Stimulated activated CD4-positive, alpha-beta T cell treated with anti-CD3 and anti-CD28 coated beads, Interleukin-4, amount 100 ng/mL, for 48 hours (primary cell): ENCODE data around the gene RAMP1.
A peak's percentile ranks its signal among the peaks of the same experiment; 100 is the strongest.
"Not testable (repeated sequence)": the region's sequence is repeated elsewhere in the genome, so short reads cannot be mapped to it uniquely, and the experiment has no call there.

ENCODE experiments used
- DNase-seq, 2 donors: peaks; one replicate each; pipeline ENCODE4 v3.0.0-alpha.2; 2020; ENCODE audit warnings: low read depth in 2 of 2

RAMP1 gene

DNA sequence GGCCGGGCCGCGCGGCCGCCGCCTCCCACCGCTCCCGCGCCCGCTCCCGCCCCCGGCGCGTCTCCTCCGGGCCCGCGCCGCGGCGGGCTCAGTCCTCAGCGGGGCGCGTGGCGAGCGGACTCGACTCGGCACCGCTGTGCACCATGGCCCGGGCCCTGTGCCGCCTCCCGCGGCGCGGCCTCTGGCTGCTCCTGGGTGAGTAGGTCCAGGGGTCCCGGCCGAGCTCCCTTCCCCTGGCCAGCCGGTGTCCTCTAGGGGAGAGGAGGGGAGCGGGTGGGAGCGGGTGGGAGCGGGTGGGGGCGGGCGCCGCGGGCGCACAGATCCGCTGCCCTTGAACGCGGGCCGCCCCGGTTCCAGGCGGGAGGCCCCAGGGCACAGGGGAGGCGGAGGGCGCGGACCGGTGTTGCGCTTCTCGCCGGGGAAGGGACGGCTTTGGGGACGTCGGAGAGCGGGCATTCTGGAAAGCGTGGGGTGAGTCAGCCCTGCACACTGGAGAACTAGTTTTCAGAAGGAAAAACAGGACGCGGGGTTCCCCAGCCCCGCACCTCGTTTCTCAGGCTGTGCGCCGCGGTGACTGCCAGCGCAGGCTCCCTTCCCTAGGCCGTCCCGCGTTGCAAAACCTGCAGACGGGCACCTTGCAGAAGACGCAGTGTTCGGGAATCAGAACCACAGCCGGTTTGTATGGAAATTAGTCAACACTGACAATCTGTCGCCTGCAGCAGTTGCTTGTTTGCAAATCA is at the start of gene RAMP1:
TSS of gene RAMP1 (plus strand) at position 91 of the 740 bp plus-strand sequence. CDS start at position 144, 53 bp downstream.
- DNase-seq, result peak in 1 of 2 donors; percentile 9

DNA sequence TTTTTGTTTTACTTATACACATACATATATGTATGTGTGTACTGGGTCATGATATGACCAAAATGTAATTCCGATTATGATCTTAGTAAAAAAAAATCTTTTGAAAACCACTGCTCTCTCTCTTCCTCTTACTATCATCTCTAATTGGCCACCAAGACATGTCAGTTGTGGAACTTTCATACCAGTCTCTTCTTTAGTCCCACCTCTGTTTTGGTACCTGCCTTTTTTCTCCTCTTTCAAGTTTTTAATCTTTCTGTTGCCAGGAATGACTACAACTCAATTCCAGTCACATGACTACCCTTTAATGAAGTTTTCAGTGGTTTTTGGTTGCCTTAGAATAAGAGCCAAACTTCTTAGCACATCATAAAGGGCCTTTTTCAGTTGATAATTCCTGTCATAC is 43.8 kb upstream of the RAMP1 start:
- no peak for DNase-seq

DNA sequence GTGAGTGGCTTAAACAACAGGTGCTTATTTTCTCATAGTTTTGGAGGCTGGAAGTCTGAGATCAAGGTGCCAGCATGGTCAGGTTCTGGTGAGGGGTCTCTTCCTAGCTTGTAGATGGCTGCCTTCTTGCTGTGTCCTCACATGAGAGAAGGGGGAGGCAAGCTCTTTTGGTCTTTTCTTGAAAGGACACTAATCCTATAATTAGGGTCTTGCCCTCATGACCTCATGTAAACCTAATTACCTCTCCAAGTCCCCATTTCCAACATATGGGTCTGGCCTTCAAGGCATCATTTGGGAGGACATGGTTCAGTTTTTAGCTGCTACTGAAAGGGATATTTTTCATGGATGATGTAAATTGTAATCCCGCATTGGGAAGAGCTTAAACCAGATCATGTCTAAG is 42.9 kb upstream of the RAMP1 start:
- no peak for DNase-seq

- no peak for DNase-seq
These were observed 41.4 kb upstream of the RAMP1 start for GRCh38 chr2:237818066-237818473.

- no peak for DNase-seq
These were observed 40.2 kb upstream of the RAMP1 start for GRCh38 chr2:237819231-237819630.

GRCh38 chr2:237820421-237820820 is 39.0 kb upstream of the RAMP1 start:
- DNase-seq, result no peak

DNA sequence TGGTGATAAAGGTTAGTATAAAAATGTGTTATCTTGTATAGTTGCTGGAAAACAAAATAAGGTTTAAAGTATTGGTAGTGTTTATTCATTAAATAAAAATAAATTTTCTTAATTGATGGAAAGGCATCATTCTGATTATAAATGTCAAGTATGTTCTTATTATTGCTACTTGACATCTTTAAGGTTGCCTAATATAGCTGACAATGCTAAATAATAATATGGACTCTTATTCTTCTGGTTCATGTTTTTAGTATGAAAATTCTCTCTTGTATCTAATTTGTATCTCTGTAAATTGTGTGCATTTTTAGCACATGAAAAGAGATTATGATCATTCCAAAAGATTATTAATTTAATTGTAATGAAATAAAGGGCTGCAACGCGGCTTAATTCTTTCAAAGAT is 35.9 kb upstream of the RAMP1 start:
- DNase-seq, result no peak

DNA sequence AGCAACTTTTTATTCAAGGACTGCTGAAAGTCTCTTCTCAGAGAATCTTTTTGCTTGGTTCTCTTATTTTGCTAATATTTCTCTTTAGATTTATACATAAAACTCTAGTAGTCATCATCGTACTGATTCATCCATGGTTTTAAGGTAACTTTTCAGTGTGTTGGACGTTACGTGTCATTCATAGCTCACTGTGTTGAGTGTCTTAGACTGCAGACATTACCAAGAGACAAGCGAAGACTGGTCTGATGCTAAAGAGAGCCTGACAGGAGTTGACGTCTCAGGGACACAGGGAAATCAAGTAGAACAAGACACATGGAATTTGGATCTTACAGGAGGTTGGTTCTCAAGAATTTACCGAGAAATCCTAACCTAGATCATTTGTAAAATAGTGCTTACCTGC is 35.3 kb upstream of the RAMP1 start:
- DNase-seq, result no peak

- DNase-seq, result no peak
These were observed 31.9 kb upstream of the RAMP1 start for GRCh38 chr2:237827421-237827987.

GRCh38 chr2:237830522-237830921 is 28.9 kb upstream of the RAMP1 start:
- no peak for DNase-seq

- DNase-seq, result no peak
These were observed 25.9 kb upstream of the RAMP1 start for GRCh38 chr2:237833546-237833945.

GRCh38 chr2:237835372-237835771 is 24.1 kb upstream of the RAMP1 start:
- no peak for DNase-seq

DNA sequence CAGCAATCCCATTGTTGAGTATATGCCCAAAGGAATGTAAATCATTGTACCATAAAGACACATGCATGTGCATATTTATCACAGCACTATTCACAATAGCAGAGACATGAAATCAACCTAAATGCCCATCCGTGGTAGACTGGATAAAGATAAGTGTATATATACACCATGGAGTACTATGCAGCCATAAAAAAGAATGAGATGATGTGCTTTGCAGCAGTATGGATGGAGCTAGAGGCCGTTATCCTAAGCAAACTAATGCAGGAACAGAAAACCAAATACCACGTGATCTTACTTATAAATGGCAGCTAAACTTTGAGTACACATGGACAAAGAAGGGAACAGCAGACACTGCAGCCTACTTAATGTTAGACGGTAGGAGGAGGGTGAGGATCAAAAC is 18.4 kb upstream of the RAMP1 start:
- no peak for DNase-seq

- not testable (repeated sequence) for DNase-seq
These were observed 10.5 kb upstream of the RAMP1 start for GRCh38 chr2:237848940-237849339.

DNA sequence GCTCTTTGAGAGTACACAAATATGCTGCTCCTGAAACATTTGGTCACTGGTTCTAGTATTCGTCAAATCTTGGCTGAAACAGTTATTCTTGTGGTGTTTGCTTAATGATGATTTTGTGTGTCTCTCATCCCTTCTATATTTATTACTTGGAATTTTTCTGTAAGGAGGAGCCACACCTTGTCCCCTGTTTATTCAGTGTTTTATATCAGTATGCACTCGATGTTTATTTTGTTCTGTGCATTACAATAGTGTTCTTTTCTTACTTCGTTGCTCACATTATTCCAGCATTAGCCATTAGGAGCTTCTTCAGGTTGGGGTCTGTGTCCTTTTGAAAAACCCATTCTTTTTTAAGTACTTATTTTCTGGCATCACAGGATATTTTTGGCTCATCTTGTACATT is 5.1 kb upstream of the RAMP1 start:
- DNase-seq, result no peak

GRCh38 chr2:237857791-237858190 is 1.6 kb upstream of the RAMP1 start:
- DNase-seq, result no peak

DNA sequence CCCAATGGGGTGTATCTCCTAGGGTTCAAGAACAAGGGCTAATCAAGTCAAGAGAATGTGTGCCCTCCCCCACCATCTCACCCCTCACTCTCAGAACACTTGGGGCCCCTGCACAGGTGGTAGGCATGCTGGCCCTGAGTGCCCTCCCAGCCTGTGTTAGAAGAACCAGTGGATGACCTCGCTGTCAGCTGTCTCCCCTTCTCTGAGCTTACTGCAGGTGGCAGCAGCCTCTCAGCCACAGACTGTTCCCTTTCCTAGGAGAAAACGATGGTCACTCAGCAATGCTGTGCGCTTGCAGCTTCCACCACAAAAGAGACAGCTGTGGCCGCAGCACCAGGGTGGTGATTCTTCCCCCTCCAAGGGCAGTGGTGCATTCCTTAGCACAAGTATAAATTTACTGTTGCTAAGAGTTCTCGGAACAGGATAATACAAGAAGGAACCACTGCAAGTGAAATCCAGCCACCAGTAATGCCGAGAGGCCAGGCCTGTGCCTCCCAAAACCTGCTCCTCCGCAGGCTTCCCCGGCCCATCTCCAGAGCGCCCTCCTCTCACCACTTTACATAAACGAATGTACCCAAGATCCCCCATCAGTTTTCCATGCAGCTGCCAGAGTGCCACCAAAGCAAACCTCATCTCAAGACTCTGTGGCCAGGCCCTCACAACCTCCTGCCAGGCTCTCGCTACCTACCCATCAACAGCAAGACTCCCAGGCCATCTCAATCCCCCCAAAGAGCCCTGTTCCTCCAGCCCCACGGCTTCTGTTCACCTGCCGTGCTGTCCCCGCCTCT is 935 bp upstream of the RAMP1 start:
- peak; percentile 24 to 26 for DNase-seq

DNA sequence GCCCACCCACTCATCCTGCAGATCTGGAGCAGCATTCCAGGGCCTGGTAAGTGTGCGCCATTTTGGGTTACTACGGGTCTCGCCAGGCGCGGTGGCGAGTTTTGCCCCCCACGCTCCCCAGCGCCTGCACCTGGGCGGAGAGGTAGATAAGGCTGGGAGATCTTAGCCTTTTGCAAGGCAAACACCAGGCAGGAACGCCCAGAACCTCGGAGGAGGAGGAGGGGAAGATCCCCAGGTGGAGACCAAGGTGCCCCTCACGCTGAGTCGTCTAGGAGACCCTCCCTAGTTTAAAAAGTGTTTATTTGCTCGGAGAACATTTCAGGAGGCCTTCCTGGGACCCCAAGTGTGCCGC is 365 bp upstream of the RAMP1 start:
- no peak for DNase-seq

GRCh38 chr2:237860273-237860935 is 981 bp downstream of the RAMP1 start:
- DNase-seq, result no peak

DNA sequence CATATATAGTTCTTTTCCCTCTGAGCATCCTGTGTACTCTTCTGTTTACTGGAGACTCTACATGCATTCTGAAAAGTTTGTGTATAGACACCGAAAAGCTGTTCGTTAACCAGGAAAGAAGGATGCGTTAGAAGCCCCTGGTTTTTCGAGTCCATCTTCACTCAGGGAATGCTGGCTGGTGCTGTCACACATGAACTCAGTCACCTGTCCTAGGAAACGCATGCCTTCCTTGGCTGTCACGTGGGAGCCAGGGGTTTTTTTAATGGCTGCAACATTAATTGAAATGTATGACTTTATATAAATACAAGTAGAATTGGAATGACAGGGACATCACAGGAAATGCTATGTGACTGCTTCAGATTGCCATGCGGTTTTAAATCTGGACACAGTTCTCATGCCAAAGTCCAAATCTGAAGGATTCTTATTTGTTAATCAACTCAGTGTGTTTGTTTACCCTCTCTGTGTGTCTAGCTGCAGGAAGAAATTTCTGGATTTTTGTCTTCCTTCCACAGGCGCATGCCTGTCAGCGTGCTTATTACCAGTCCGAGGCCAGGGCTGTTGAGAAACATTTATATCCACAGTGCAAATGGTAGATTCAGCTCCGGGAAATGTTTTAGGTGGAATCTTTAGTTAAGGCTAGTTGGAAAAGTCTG is 2.6 kb downstream of the RAMP1 start:
- no peak for DNase-seq

- no peak for DNase-seq
These were observed 3.1 kb downstream of the RAMP1 start for GRCh38 chr2:237862528-237862895.

GRCh38 chr2:237863102-237863511 is 3.7 kb downstream of the RAMP1 start:
- DNase-seq, result no peak
